Activated CD8-positive, alpha-beta memory T cell treated with anti-CD3 and anti-CD28 coated beads for 1 hour (primary cell): ENCODE data around the gene OCEL1.
"Not testable (repeated sequence)": the region's sequence is repeated elsewhere in the genome, so short reads cannot be mapped to it uniquely, and the experiment has no call there.

Source experiments
- DNase-seq, 2 donors: peaks; one replicate each; pipeline ENCODE4 v3.0.0-alpha.2; 2020; ENCODE audit warnings: low read depth in 1 of 2; ENCODE audit errors: extremely low read depth in 1 of 2

OCEL1 gene

GRCh38 chr19:17226002-17226933 is at the start of gene OCEL1:
Gene OCEL1, plus strand, starts transcription at chr19:17226226. Its CDS starts 22 bp downstream, at chr19:17226248.
- DNase-seq: peak; percentile 94

GRCh38 chr19:17178291-17178690 is 47.7 kb upstream of the OCEL1 start:
- no peak for DNase-seq

GRCh38 chr19:17180997-17181702 is 44.9 kb upstream of the OCEL1 start:
- no peak for DNase-seq

- DNase-seq: peak in 1 of 2 donors; percentile 22
Observed at GRCh38 chr19:17183271-17183761, 42.7 kb upstream of the OCEL1 start.

- no peak for DNase-seq
Observed at GRCh38 chr19:17183858-17184321, 42.1 kb upstream of the OCEL1 start.

GRCh38 chr19:17184371-17184841 is 41.6 kb upstream of the OCEL1 start:
- peak; percentile 11 to 33 for DNase-seq

GRCh38 chr19:17185590-17185989 is 40.4 kb upstream of the OCEL1 start:
- no peak for DNase-seq

GRCh38 chr19:17191736-17192135 is 34.3 kb upstream of the OCEL1 start:
- DNase-seq: not testable (repeated sequence)

GRCh38 chr19:17192751-17193150 is 33.3 kb upstream of the OCEL1 start:
- no peak for DNase-seq

- no peak for DNase-seq
Observed at GRCh38 chr19:17194608-17195007, 31.4 kb upstream of the OCEL1 start.

- no peak for DNase-seq
Observed at GRCh38 chr19:17195106-17195505, 30.9 kb upstream of the OCEL1 start.

GRCh38 chr19:17196610-17197009 is 29.4 kb upstream of the OCEL1 start:
- DNase-seq: no peak

GRCh38 chr19:17197666-17198065 is 28.4 kb upstream of the OCEL1 start:
- DNase-seq: no peak

GRCh38 chr19:17200408-17201079 is 25.5 kb upstream of the OCEL1 start:
- DNase-seq: no peak

- no peak for DNase-seq
Observed at GRCh38 chr19:17202249-17202648, 23.8 kb upstream of the OCEL1 start.

- no peak for DNase-seq
Observed at GRCh38 chr19:17202713-17203112, 23.3 kb upstream of the OCEL1 start.

GRCh38 chr19:17205237-17206140 is 20.5 kb upstream of the OCEL1 start:
- peak in 1 of 2 donors; percentile 39 for DNase-seq

- DNase-seq: no peak
Observed at GRCh38 chr19:17206736-17207581, 19.1 kb upstream of the OCEL1 start.
